BLaER1 (cell line): ENCODE results near the gene BCAR3.
"Not testable (repeated sequence)": the region's sequence is repeated elsewhere in the genome, so short reads cannot be mapped to it uniquely, and the experiment has no call there.

ENCODE experiments used
- H3K27ac ChIP-seq: shearing (Covaris generic); formaldehyde crosslinking; 2 replicates; pipeline ENCODE4 v1.8.1; 2022
- H3K27me3 ChIP-seq: shearing (Covaris generic); formaldehyde crosslinking; 2 replicates; pipeline ENCODE4 v1.8.1; 2022
- H3K36me3 ChIP-seq: shearing (Covaris generic); formaldehyde crosslinking; 2 replicates; pipeline ENCODE4 v1.8.1; 2022
- H3K4me1 ChIP-seq: shearing (Covaris generic); formaldehyde crosslinking; 2 replicates; pipeline ENCODE4 v1.8.1; 2022
- H3K4me2 ChIP-seq: shearing (Covaris generic); formaldehyde crosslinking; 2 replicates; pipeline ENCODE4 v1.8.1; 2022
- H3K4me3 ChIP-seq: shearing (Covaris generic); formaldehyde crosslinking; 2 replicates; pipeline ENCODE4 v1.8.1; 2022
- H3K9ac ChIP-seq: shearing (Covaris generic); formaldehyde crosslinking; 2 replicates; pipeline ENCODE4 v1.8.1; 2022
- H3K9me3 ChIP-seq: shearing (Covaris generic); formaldehyde crosslinking; 2 replicates; pipeline ENCODE4 v1.8.1; 2022
- H4K20me1 ChIP-seq: shearing (Covaris generic); formaldehyde crosslinking; 2 replicates; pipeline ENCODE4 v1.8.1; 2022
- Cebpa-rat ChIP-seq: shearing (Covaris generic); IDR thresholded peaks from 2 replicates; pipeline ENCODE4 v1.8.1; 2022

BCAR3 gene

DNA sequence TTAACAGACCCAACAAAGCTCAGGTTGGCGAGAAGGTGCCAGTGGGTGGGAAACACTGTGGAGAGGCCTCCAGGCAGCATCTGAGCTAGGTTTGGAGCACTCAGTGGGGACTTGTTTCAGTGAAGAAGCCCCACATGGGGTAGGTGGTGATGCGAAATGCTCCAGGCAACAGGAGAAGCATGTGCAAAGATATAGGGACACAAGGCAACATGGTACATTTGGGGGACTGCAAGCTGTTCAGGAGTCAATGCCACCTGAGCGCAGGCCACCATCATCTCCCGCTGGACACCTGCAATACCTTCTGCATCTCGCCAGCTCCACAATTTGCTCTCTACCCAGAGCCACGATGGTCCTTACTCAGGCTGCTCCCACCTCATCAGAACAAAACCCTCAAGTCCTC is 28.0 kb downstream of the BCAR3 start:
- Histone ChIP-seq H3K9me3 (no peaks in the 10 kb centered on the region), H3K36me3 (peaks cover 90% of the 10 kb centered on the region), H3K4me2 (no peak overlapping the region), H3K4me1 (no peaks in the 10 kb centered on the region), H4K20me1 (peaks cover 83% of the 10 kb centered on the region), H3K27me3 (no peaks in the 10 kb centered on the region), H3K9ac (no peak overlapping the region), H3K4me3 (no peak overlapping the region), H3K27ac (no peak overlapping the region)
- no peak for TF ChIP-seq Cebpa-rat

DNA sequence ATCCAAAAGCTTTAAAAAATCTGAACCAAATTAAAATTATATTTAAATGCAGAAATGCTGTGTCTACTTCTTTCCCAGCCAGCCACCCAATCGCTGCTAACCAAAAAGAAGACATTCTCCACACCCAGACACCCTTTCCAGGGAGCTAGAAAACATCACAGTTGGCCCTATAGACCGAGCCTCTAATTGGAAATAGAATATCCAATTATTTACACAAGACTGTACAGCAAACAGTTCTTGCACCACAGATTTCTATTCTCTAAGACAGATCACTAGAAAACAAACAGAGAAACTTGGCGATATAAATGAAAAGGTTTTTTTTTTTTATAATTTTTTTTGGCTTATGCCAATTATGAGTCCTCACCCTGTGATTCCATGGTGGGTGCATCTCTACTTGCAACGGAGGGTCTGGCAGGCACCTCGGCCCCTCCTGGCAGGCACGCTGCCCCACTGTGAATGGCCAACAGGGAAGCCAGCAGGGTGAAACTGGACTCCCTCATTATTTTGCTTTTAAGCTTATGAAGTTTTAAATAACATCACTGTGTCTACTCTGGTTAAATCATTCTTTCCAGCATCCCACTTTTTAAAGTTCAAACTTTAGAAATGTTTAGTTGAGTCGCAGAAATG is 29.2 kb downstream of the BCAR3 start:
- no peaks in the 10 kb centered on the region for H3K4me1 ChIP-seq
- no peak overlapping the region for H3K9ac ChIP-seq
- no peak overlapping the region for H3K4me2 ChIP-seq
- no peak overlapping the region for H3K27ac ChIP-seq
- H3K27me3 ChIP-seq, result no peaks in the 10 kb centered on the region
- peaks cover 90% of the 10 kb centered on the region for H3K36me3 ChIP-seq
- peaks cover 86% of the 10 kb centered on the region for H4K20me1 ChIP-seq
- H3K4me3 ChIP-seq, result no peak overlapping the region
- no peaks in the 10 kb centered on the region for H3K9me3 ChIP-seq
- TF ChIP-seq Cebpa-rat, result no peak

DNA sequence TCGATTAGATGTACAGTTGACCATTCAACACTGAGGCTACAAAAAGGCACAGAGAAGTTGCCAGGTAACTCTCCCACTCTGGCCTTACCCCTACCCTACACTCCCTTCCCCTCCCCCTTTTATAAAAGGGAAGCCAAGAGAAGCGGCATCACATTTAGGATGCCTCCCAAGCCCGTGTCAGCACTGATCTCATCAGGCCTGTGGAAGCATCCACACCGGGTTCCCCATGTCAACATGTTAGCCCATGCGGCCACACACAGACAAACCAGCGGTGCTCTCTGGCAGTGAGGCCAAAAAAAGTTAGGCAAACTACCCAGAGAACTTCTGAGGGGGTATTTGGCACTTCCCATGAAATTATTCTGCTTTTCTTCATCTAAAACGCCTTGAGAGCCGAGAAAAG is 29.9 kb downstream of the BCAR3 start:
- no peak for TF ChIP-seq Cebpa-rat
- H4K20me1 ChIP-seq, result peaks cover 90% of the 10 kb centered on the region
- H3K4me1 ChIP-seq, result no peaks in the 10 kb centered on the region
- peaks cover 88% of the 10 kb centered on the region for H3K36me3 ChIP-seq
- no peak overlapping the region for H3K4me3 ChIP-seq
- H3K27me3 ChIP-seq, result no peaks in the 10 kb centered on the region
- H3K27ac ChIP-seq, result no peak overlapping the region
- H3K9me3 ChIP-seq, result no peaks in the 10 kb centered on the region
- no peak overlapping the region for H3K4me2 ChIP-seq
- no peak overlapping the region for H3K9ac ChIP-seq

DNA sequence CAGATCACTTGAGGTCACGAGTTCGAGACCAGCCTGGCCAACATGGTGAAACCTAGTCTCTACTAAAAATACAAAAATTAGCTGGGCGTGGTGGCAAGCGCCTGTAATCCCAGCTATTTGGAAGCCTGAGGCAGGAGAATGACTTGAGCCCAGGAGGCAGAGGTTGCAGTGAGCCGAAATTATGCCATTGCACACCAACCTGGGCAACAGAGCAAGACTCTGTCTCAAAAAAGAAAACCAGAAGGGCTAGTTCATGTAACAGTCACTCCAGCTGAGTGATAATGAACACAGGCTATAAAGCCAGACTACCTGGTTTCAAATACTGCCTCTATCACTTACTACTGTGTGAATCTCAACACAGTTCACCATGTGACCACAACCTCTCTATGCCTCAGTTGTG is 31.5 kb downstream of the BCAR3 start:
- not testable (repeated sequence) for H3K4me3 ChIP-seq, H3K4me2 ChIP-seq, H3K27ac ChIP-seq, H3K4me1 ChIP-seq, H3K9ac ChIP-seq, H3K9me3 ChIP-seq, H3K27me3 ChIP-seq
- Histone ChIP-seq H4K20me1 (peaks cover 82% of the 10 kb centered on the region), H3K36me3 (peaks cover 74% of the 10 kb centered on the region)

DNA sequence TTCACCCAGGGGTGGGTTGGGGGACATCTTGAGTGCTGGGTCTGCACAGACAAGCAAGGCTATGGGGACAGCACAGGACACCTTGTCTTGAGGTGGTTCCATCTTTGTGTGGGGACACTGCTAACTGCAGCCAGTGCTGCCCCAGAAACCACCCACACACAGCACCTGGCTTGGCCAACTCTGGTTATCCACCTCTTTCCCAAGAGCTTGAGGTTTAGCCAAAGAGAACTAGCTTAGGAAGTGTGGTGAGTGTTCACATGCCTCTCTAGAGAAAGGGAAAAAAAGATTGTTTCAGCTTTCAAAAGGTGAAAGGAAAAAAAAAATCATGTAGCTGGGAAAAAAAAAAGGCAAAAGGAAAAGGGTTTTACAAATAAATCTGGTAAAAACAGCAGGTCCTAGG is 32.4 kb downstream of the BCAR3 start:
- peaks cover 82% of the 10 kb centered on the region for H4K20me1 ChIP-seq
- H3K4me3 ChIP-seq, result no peak overlapping the region
- no peak overlapping the region for H3K4me2 ChIP-seq
- no peaks in the 10 kb centered on the region for H3K27me3 ChIP-seq
- H3K27ac ChIP-seq, result no peak overlapping the region
- no peak for TF ChIP-seq Cebpa-rat
- peaks cover 71% of the 10 kb centered on the region for H3K36me3 ChIP-seq
- no peaks in the 10 kb centered on the region for H3K9me3 ChIP-seq
- peaks cover 13% of the 10 kb centered on the region for H3K4me1 ChIP-seq
- H3K9ac ChIP-seq, result no peak overlapping the region

DNA sequence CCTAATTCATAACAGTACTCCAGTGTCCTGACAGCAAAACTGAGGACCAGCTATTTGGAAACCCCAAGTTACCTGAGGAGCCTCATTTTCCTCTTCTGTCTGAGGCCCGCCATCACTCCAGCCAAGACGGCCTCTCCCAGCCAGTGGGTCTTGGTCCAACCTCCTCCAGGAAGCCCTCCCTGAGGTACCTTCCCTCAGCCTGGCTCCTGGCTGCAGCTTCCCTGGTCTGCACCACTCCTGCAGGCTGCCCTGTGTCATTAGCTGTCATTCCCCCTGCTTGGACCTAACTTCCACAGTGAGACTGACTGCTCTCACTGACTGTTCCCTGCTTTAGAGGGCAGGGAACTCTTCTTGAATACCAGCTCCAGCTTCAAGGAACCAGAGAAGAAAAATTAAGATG is 33.0 kb downstream of the BCAR3 start:
- Histone ChIP-seq H3K27ac (no peak overlapping the region), H3K4me2 (no peak overlapping the region), H3K4me3 (no peak overlapping the region), H3K36me3 (peaks cover 65% of the 10 kb centered on the region), H3K9me3 (no peaks in the 10 kb centered on the region), H3K4me1 (peaks cover 17% of the 10 kb centered on the region), H3K27me3 (no peaks in the 10 kb centered on the region), H4K20me1 (peaks cover 80% of the 10 kb centered on the region), H3K9ac (no peak overlapping the region)
- no peak for TF ChIP-seq Cebpa-rat

DNA sequence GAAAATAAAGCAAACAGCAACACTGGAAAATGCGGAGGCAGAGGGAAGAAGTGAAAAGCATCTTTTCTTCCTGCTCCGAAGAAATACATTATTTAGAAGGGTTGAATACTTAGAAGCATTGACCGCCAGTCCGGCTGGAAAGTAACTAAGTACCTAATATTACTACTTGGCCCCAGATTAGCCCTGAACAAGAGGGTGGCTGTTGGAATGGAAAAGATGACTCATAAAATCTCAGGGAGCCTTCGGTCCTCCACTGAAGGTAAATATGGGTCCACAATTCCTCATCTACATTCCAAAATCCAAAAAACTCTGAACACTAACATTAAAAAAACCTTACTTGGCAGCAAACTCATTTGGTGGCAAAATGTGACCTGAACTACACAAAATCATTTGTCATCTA is 40.1 kb downstream of the BCAR3 start:
- Histone ChIP-seq H3K27ac (no peak overlapping the region), H4K20me1 (peaks cover 24% of the 10 kb centered on the region; the same call in 1 of the 2 replicates), H3K9ac (no peak overlapping the region), H3K4me3 (no peak overlapping the region), H3K9me3 (peaks cover 3% of the 10 kb centered on the region; the same call in 1 of the 2 replicates), H3K4me1 (peaks cover 17% of the 10 kb centered on the region), H3K27me3 (no peaks in the 10 kb centered on the region), H3K4me2 (no peak overlapping the region), H3K36me3 (peaks cover 74% of the 10 kb centered on the region)
- TF ChIP-seq Cebpa-rat, result no peak

DNA sequence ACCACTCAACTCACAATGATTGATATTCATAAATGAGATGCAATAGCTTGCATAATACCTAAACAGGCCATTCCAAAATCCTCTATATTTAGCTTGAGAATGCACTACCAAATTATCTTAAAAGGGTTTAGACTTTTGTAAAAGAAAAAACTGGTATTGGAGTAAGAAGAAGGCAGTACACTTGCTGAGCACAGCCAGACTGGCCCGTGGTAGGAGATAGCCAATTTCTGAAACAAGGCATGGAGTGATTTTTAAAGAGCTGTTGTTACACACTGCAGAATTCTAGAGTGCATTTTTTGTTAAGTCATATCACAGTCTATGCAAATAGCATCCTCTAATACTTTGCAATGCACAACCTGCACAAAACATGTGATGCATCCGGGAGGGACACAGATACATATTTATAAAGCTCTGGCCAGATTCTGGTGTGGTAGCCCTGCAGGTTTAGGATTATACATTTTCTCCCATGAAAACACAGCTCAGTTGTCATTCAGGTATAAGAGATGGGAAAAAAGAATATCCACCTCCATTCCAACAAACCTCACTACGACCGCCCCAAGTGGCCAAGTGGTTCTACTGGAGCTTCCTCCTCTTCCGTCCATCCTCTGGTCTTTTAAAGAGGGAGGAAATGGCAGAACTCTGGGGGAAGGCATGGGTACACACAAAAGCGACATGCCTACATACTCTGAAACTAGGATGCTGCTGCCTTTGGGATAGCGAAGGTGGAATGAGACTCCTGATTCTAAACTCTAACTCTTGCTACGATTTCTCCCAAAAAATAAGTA is 40.8 kb downstream of the BCAR3 start:
- Histone ChIP-seq H3K27ac (no peak overlapping the region), H3K9ac (no peak overlapping the region), H3K36me3 (peaks cover 81% of the 10 kb centered on the region), H3K9me3 (peaks cover 6% of the 10 kb centered on the region), H3K4me2 (no peak overlapping the region), H4K20me1 (peaks cover 24% of the 10 kb centered on the region; the same call in 1 of the 2 replicates), H3K4me3 (no peak overlapping the region), H3K4me1 (peaks cover 17% of the 10 kb centered on the region), H3K27me3 (no peaks in the 10 kb centered on the region)
- TF ChIP-seq Cebpa-rat, result no peak

DNA sequence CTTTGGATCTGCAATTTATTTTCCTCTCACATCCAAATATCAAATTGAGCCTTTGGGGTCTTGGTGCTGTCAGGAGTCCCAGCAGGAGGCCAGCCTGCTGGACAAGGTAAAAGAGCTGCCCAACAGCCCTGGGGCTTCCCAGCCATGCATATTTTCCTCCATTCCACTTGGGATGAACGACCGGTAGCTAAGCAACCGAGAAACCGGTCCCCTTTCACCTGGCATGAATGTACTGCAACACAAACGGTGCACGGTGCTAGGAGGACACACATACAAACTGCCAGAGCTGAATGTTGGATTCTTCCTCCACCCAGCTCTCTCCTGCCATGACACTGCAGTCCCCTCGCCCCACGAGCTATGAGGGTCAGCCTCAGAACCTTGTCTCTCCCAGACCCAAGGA is 42.7 kb downstream of the BCAR3 start:
- H3K4me1 ChIP-seq, result peaks cover 1% of the 10 kb centered on the region
- H3K4me3 ChIP-seq, result no peak overlapping the region
- H4K20me1 ChIP-seq, result peaks cover 11% of the 10 kb centered on the region; the same call in 1 of the 2 replicates
- no peaks in the 10 kb centered on the region for H3K27me3 ChIP-seq
- peaks cover 94% of the 10 kb centered on the region for H3K36me3 ChIP-seq
- H3K4me2 ChIP-seq, result no peak overlapping the region
- H3K9ac ChIP-seq, result no peak overlapping the region
- no peak overlapping the region for H3K27ac ChIP-seq
- H3K9me3 ChIP-seq, result peaks cover 19% of the 10 kb centered on the region
- no peak for TF ChIP-seq Cebpa-rat

DNA sequence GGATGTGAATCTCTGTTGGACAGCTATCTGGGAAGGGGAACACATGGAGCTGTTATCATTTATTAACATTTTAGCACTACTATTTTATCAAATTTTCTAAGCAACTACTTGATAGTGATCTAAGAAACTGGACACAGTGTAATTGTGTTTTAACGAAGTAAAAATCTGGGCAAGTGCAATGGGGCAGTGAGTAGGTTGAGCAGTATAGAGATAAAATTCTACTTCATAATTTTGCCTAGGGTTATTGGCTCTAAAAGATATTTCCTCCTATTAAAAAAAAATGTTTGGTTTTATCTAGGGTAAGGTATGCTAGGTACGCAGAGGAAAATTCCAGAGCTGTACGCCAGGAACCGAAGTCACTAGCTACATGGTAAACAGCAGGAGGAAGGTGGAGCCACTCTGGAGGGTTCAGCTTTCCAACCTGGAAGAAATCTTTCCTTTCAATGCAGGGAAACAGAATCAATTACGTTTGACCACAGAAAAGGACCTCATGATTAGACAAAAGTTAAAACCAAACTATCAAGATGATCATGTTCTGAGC is 43.3 kb downstream of the BCAR3 start:
- no peak for TF ChIP-seq Cebpa-rat
- H3K4me2 ChIP-seq, result no peak overlapping the region
- no peaks in the 10 kb centered on the region for H3K27me3 ChIP-seq
- no peak overlapping the region for H3K27ac ChIP-seq
- H4K20me1 ChIP-seq, result peaks cover 10% of the 10 kb centered on the region; the same call in 1 of the 2 replicates
- no peak overlapping the region for H3K9ac ChIP-seq
- H3K36me3 ChIP-seq, result peaks cover 99% of the 10 kb centered on the region
- H3K4me1 ChIP-seq, result no peaks in the 10 kb centered on the region
- peaks cover 19% of the 10 kb centered on the region for H3K9me3 ChIP-seq
- H3K4me3 ChIP-seq, result no peak overlapping the region
